Glomerular visceral epithelial cell (primary cell): ENCODE results near the gene DIP2C.
"Not testable (repeated sequence)": the region's sequence is repeated elsewhere in the genome, so short reads cannot be mapped to it uniquely, and the experiment has no call there.

ENCODE experiments used
- DNase-seq: peaks from one replicate; pipeline ENCODE4 v3.0.0-alpha.2; 2016; ENCODE audit errors: extremely low spot score

Gene DIP2C

DNA sequence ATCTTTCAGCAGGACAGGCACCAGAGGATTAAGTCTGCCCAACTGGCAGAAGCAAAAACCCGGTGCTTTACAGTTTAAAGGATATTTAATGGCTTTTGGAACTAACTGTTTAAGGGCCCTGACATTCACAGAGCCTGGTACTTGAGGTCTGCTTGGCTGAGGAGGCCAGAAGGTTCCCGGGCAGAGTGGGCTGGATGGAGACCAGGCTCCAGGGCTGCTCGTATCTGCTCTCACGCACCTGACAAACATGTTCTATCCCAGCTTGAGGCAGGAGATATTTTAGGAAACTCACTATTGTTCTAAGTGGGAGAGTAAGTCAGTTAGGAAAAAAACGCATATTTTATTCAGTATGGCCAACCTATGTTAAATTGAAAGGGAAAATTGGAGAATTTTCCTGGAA lies 410.8 kb downstream of the DIP2C start:
- no peak for DNase-seq

DNA sequence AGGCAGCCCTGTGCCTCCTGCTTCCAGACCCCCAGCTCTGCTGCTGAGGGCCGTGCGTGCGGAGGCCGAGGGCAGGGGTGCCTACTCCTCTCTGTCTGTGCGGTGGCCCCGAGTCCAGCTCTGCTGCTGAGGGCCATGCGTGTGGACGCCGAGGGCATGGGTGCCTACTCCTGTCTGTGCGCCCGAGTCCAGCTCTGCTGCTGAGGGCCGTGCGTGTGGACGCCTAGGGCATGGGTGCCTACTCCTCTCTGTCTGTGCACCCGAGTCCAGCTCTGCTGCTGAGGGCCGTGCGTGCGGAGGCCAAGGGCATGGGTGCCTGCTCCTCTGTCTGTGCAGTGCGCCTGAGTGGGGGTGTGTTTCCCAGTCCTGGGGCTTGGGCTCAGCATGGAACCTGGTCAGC lies 411.5 kb downstream of the DIP2C start:
- DNase-seq = no peak

DNA sequence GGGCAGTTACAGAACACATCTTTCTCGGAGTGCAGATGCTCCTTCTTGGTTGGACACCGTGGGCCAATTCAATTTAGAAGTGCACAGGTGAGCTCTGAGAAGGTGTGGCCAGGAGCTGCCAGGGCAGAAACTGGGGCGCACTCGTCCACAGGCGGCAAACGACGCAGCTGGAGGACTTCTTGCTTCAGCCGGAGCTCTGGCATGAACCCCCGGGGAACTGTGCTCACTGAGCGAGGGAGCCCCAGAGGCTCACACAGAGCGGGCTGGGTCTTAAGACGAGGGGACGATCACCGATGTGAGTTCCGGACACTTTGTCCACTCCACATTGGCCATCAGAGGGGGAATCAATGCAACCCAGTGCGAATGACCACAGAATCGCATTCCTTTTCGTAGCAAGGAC lies 413.8 kb downstream of the DIP2C start:
- DNase-seq = no peak

DNA sequence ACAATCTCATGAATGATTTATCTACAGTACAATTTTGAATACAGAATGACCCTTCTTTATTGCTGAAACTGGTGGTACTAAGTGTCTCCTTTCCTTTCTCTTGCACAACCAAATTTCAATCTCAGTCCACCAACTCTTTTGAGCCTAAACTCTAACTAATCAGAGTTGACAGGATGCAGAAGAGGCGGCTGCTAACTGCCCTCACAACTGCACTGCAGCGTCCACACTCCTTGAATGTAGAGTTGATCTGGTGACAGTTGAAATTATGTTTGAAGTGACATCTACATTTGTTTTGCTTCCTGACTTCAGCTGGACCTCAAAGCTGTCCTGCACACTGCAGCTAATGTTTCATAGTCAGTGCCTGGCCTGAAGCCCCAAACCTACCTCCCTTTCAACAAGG lies 414.6 kb downstream of the DIP2C start:
- no peak for DNase-seq

DNA sequence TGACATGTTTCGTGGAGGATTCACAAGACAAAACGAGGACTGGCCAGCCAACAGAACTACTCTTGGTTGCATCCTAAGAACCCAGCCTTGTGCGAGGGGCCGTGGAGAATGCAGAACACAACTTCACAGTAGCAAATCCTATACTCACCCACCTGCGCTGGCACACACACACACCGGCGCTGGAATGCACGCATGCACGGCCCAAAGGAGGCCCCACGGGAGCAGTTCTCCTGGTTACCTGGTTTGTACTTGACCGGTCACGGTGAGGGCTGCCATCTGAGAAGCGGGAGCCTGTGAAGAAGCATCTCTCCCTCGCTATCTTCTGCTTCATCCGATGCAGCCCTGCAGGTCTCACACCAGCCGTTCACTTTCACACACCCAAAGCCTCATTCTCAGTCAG lies 416.4 kb downstream of the DIP2C start:
- no peak for DNase-seq

DNA sequence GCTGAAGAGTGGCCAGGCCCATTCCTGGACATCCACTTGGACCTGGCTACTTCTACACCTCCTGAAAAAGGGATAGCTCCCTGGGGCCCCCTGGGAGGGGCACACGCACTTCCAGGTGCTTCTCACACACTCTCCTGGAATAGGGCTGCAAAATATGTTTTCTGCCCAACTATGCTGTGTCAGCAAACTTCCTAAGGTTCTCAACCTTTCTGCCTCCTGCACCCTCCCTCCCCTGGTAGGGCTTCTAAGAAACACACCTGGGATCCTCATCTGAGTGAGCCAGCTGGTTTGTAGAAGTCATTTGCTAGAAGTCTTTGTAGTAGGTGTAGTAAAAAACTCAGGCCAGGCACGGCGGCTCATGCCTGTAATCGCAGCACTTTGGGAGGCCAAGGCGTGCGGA lies 417.7 kb downstream of the DIP2C start:
- DNase-seq = no peak

DNA sequence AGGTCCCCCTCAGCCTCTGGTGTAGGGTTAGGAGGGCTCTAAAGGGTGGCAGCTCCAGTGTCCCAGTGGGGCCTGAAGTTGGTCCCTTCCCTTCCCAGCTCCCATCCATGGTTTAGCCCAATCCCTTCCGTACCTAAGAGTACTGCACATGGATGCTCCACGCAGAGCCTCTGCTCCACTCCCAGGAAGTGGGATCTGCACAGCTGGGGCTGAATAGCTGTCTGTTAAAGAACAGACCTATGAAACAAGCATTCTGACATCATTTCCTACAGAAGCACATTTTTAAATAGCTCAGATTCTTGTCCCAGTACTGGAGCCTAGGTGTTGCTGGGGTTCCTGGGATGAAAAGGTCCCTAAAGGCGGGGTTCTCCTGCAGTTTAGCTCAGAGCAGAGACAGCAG lies 418.3 kb downstream of the DIP2C start:
- DNase-seq = no peak

DNA sequence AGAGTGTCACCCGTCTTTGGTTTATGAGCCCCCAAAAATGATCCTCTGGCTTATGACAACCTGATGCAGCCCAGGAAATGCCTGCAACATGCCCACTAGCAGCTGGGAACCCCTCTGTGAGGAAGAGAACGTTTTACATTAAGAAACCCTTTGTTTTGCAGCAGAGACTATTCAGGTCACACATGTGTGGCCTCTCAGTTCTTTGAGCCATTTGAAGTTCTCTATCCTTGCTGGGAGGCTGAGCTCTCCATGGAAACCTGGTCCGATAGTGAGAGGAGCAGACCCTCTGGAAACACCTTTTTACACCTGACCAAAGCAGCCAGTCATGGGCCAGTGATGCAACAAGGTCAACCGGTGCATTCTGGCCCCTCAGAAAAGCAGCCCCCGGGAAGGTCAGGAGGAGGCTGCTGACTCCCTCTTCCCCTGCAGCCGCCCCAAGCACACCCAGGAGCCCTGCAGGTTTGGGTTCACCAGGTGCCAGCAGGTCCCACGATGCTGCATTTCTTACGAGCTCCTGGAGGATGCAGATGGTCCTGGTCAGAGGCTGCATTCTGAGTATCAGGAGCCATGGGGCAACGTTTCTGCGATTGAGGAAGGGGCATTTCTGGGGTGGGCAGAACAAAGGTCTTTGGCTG lies 419.9 kb downstream of the DIP2C start:
- DNase-seq = no peak

DNA sequence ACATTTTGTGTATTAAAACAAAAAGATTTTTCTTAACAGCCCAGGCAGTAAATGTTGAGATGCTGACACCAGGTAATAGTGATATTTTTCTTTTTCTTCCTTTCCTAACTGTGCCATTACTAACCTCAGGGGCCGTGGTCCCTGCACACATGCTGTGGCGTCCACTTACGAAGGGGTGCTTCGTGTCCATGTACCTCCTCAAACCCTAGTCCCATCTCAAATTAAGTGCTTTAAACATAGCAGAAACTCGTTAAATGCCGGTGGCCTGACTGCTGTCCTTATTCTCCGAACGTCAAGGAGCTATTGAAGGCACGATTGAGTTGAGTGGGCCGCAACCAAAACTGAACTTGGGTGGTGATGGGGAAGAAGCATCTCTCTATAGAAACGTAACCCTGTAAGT lies 421.8 kb downstream of the DIP2C start:
- no peak for DNase-seq

DNA sequence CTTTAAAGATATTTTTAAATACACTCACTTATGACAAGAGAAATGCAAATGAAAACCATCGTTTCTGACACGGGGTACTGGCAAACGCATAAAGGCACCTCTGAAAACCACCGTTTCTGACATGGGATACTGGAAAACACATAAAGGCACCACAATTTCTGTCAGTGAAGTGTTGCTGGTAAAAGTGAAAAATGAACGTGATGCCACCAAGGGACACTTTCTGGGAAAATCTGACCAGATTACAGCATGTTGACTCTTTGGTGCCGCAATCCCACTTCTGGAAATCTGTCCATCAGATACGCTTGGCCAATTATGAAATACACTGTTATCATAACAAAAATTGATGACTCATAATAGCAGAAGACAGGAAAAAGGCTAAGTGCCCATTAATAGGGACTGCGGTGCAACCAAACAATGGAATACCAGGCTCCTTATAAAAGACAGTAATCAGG lies 422.5 kb downstream of the DIP2C start:
- DNase-seq = peak; percentile 24

DNA sequence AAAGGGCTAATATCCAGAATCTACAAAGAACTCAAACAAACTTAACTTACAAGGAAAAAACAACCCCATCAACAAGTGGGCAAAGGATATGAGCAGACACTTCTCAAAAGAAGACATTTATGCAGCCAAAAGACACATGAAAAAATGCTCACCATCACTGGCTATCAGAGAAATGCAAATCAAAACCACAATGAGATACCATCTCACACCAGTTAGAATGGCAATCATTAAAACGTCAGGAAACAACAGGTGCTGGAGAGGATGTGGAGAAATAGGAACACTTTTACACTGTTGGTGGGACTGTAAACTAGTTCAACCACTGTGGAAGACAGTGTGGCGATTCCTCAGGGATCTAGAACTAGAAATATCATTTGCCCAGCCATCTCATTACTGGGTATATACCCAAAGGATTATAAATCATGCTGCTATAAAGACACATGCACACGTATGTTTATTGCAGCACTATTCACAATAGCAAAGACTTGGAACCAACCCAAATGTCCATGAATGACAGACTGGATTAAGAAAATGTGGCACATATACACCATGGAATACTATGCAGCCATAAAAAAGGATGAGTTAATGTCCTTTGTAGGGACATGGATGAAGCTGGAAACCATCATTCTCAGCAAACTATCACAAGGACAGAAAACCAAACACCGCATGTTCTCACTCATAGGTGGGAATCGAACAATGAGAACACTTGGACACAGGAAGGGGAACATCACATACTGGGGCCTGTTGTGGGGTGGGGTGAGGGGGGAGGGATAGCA lies 423.5 kb downstream of the DIP2C start:
- DNase-seq = not testable (repeated sequence)

DNA sequence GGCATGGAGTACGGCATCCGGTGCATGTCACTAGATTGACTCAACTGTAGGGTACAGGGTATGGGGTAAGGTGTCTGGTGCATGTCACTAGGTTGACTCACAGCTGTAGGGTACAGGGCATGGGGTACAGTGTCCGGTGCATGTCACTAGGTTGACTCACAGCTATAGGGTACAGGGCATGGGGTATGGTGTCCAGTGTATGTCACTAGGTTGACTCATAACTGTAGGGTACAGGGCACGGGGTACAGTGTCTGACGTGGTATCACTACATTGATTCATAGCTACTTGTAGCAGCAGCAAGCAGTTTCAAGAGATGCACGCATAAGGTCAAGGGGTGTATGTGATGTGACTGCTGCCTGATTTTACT lies 424.4 kb downstream of the DIP2C start:
- not testable (repeated sequence) for DNase-seq

DNA sequence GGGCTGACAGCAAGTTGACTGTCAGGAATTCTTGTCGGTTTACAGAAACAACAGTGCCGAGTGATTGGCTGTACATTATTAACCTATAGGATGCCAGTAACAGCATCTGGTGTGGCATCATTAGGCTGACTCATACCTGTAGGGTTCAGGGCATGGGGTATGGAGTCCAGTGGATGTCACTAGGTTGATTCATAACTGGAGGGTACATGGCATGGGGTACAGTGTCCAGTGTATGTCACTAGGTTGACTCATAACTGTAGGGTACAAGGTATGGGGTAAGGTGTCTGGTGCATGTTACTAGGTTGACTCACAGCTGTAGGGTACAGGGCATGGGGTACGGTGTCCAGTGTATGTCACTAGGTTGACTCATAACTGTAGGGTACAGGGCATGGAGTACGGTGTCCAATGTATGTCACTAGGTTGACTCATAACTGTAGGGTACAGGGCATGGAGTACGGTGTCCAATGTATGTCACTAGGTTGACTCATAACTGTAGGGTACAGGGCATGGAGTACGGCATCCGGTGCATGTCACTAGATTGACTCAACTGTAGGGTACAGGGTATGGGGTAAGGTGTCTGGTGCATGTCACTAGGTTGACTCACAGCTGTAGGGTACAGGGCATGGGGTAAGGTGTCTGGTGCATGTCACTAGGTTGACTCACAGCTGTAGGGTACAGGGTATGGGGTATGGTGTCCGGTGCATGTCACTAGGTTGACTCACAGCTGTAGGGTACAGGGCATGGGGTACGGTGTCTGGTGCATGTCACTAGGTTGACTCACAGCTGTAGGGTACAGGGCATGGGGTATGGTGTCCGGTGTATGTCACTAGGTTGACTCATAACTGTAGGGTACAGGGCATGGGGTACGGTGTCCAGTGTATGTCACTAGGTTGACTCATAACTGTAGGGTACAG lies 425.1 kb downstream of the DIP2C start:
- DNase-seq = not testable (repeated sequence)

DNA sequence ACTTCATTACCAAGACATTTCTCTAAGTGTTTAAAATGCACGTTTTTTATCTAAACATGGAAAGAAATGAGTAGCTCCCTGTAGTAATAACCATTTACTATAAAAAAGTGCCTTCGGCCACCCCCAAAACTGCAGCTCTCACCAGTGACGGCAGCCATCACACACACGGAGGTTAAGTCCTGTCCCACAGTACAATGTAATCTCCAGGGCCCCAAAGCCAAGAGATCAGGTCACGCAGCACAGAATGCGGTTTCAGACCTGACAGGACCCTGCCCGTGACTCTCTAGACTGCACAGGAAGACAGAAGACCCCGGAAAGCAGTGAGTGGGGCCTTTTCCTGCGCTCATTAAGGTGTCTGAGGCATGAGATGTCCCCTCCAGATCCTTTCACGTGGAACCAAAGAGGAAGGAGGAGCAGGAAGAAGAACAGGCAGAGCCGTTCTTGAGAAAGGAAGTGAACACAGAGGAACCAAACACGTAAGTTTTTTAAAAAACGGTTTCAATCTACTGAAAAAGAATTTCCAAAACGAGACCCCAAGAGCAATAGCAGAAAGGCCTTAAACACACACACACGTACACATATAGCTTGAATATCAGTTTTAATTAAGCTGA lies 428.5 kb downstream of the DIP2C start:
- no peak for DNase-seq

DNA sequence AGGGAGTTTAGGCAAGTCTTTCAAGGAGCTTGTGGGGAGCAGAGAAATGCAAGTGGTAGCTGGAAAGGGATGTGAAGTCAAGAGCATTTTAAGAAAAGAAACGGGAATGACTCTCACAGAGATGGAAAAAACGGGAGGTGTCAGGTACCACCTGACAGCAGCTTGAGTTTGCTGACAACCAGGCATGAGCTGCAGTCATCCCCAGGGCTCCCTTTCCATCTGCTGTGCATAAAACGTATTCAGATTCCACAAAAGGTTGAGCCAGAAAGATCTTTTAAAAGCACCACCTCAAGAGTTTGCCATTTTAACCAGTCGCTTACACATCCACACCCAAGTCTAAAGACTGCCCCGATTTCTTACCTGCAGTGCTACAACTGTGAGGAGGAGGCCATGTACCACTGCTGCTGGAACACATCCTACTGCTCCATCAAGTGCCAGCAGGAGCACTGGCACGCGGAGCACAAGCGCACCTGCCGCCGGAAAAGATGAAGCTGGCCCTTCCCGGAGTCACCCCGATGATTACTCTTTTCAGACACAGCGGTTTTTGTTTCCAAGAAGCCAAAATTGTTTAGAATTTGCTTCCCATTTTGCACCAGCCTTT lies 437.4 kb downstream of the DIP2C start:
- DNase-seq = no peak

DNA sequence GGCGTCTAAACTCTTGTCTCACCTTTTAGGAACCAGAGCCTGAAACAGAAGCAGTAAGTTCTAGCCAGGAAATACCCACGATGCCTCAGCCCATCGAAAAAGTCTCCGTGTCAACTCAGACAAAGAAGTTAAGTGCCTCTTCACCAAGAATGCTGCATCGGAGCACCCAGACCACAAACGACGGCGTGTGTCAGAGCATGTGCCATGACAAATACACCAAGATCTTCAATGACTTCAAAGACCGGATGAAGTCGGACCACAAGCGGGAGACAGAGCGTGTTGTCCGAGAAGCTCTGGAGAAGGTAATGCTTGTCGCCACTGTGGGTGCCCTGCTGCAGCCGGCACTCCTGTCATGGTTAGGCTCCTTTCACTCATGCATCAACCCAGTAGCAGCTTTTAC lies 441.2 kb downstream of the DIP2C start:
- DNase-seq = no peak

DNA sequence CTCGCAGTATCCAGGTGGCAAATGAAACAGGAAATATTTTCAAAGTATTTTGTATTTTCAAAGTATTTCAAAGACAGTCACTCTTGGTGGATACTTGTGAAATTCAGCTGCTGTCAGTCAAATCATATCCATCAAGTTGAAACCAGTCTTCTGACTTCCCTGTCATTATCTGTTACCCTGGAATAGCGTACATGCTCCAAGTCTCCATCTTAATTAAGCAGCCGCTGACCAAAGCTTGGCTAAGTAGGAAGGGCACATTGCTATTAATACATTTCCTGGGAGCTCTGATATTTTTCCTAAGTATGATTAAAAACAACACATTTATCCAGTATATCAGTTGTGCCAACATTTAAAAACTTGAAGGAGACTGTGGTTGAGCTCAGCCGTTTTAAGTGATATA lies 442.0 kb downstream of the DIP2C start:
- DNase-seq = no peak

DNA sequence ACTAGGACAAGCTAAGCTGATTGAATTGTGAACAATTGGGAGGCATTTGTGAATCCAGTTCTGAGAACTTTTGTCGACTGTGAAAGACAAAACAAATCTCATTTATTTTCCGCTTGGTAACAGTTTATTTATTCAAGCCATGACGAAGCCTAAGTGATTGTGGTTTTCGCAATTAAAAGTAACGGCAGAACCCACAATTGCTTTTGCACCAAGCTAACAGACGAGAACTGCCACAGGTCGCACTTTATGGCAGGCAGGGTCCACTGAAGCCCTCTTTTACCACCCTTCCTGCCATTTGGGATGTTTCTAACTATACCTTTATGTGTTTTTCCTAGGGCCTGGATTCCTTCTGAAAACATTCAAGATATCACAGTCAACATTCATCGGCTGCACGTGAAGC lies 443.0 kb downstream of the DIP2C start:
- DNase-seq = no peak

DNA sequence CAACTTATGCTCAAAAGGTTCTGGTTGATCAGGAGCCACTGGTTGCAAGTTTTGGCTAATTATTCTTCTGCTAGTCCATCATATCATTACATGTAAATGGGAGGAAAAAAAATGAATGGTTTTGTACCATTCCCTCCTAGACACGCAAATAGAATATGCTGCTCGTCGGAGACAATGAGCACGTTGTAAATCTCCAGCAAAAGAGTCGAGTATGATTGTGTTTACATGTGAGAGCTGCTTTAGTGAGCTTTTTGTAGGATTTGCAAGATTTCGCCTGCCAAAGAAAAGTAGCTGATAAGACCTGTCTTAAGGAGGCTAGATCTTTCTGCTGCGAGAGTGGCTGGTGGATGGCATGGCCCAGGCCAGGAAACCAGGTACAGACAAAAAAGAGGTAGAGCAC lies 445.2 kb downstream of the DIP2C start:
- no peak for DNase-seq

DNA sequence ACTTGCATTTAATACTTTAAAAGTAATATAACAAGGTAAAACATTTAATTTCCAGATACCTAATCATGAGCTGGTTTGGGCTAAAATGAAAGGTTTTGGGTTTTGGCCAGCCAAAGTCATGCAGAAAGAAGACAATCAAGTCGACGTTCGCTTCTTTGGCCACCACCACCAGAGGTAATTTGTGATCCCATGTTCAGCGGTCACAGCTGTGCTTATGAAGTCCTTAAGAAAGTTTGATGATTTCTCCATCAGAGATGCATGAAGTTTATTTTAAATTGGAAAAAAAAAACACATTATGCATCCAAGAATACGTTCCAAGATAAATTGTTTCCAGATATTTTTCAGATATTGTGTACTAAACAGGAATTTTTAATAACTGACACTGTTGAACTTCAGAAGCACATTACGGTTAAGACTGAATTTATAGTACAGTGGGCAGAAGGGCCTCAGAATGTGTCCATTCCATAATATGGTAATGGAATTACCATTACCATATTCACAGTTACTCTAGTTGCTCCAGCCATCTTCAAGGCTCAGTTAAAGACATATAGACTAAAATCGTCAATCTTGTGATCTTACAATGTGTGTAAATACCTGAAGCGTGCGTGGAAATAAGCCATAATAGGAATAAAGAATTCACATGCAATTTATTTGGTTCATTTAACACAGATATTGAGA lies 447.4 kb downstream of the DIP2C start:
- DNase-seq = no peak

DNA sequence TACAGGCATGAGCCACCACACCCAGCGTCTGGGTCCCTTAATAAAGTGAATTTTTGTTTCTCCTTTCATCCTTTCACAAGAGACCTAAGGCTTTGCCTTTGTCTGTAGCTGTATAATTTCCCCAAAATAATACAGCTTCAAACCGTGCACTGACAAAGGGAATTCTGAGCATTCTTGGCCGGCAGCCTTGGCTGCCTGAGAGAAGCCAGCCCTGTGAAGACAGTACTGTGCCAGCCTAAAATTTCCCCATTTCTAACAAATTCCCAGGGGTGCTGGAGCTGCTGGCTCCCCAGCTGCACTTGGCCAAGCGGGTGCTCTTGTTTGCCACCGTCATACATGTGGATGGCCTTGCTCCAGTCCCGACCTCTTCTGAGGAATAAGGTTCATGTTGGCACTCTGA lies 448.0 kb downstream of the DIP2C start:
- no peak for DNase-seq
